HG03280 (cell line): ENCODE results near the gene ACTA1.
"Not testable (repeated sequence)": the region's sequence is repeated elsewhere in the genome, so short reads cannot be mapped to it uniquely, and the experiment has no call there.

Experiments used
- ATAC-seq: cut with Tn5 transposase; IDR thresholded peaks from one replicate; pipeline ENCODE4 v1.9.1; 2021; ENCODE audit warnings: mild to moderate bottlenecking, moderate library complexity; ENCODE audit not compliant: unreplicated experiment

The ACTA1 gene

DNA sequence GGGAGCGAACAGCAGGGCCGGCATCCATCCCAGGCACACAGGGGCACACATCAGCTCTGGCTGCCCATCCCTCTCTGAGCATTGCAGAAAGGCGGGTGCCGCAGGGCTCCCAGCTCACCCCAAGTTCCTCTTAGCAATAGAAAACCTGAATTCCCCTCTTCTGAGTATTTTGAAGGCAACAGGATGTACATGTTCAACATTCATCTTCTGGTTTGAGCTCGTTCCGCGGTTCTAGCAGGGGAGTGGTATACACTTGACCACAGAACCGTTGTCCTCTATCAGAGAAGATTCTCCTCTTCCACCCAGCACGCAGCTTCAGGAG lies 23.6 kb downstream of the ACTA1 start:
- no peak for ATAC-seq

DNA sequence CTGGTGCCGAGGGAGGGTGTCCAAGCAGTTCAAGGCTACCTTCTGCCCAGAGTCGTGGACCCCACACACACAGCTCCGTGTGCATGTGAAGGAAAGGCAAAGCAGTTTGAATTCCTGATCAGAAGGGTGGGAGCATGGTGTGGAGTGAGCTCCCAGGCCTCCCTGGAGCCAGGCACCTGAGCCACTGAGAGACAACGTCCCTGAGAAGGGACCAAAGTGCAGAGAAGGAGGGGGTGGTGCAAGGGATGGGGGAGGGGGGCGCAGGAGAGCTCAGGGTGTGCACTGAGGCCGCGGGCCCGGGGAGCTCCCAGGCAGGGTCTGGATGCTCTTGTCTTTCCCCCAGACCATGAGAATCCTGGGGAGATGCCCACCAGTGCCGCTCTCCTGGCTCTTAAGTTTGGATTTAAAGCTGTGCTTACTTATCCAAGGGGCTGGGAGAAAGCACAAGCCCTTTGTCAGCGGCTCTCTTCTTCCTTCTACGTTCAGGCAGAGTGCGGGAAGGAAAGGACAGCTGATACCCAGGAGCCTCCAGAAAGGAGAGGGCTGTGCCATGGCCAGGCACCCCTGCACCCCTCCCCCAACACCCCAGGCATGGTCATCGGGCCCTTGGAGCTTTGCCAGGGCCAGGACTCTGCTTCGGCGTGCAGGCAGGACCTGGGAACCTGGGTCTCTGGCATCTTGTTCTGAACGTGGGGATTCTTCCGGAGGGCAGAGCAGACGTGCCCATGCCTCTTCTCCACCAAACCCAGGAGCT lies 24.1 kb downstream of the ACTA1 start:
- no peak for ATAC-seq

DNA sequence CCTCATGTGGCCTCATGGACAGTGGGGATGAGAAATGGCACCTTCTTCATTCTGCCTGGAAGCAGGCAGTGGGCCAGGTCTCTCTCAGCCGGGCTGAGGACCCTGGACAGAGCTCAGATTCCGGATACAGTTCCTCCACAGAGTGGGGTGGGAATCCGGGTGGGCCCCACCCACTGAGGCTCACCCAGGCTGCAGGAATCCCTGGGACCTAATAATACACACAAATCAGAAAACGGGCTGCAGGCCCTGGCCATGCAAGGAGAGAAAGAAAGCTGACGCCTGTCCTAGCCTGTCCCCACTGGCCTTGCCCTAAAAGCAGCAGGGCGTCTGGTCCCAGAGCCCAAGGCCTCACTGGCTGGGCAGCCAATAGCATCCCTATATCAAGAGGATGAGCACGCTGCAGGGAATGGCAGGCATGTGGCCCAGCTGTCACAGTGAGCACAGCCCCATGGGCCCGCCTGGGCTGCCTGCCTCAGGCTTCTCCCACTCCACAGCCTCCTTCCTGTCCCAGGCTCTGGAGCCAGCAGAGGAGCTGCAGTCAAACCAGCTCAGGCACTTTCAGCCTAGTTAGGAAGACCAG lies 25.3 kb downstream of the ACTA1 start:
- ATAC-seq, result no peak

DNA sequence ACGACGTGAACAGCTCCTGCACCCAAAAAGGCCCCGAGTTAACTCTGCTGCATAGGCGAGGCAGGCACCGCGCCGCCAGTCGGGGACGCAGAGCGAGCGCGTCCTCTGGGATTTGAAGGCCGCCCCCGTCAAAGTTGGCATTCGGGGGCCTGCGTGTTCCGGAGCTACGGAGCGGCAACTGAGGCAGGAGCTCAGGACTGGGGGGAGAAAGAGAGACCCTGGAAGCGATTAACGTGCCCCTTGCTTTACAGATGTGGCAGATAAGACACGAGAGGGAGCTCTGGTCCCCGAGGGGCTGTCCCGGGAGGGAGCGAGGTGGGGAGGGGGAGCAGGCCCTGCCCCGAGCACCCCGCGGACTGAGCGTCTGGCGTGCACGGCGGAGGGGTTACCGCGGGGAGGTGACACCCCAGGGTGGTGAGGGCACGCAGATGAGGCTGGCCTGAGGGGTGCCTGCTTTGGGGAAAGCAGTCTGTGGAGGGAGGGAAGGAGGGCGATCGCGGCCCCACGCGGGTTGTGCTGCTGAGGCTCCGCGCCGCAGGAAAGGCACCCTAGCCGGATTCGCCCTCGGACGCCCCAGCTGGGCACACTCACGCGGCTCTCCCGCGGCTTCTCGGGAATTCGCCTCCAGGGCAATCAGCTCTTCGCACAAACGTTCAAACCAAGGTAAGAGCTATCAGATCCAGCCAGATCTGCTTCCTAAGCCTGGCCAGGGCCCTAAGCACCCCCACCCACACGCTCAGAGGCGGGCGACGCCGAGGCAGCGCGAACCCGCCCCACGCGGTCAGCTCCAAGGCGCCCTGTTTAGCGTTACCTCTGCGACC lies 26.5 kb downstream of the ACTA1 start:
- no peak for ATAC-seq

DNA sequence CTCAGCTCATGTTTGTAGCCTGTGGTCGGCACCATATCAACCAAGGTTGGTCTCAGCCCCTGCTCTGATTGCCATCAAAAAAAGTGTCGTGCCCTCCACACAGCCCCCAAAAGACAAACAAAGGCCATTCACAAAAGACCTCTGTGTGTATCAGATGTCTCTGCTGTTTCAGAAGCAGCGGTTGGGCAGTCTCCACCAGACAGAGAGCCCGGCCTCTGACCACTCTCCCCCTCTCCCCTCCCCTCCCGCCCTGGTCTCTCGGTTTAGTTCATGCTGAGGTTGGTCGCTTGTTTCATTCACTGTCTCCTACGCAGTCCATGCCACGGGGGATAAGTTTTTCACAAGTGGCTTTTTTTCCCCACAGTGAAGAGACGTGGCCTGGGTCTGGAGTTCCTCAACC lies 27.1 kb downstream of the ACTA1 start:
- ATAC-seq, result no peak

DNA sequence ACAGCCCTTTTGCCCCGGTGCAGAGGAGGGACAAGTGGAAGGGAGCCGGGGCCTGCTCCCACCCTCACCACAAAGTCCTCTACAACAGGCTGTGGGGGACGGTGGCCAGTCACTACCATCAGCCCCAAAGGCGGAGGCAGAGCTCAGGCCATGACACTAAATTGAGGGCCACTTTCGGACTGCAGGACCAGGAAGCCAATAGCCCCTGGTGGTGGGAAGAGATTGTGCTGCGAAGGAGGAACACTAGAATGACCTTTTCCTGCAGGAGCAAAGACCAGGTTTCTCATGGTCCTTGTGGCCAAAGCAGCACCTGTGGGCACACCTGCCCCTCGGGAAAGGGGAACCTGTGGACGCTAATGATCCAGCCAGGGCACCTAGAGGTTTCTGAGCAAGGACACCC lies 30.3 kb downstream of the ACTA1 start:
- ATAC-seq, result no peak

DNA sequence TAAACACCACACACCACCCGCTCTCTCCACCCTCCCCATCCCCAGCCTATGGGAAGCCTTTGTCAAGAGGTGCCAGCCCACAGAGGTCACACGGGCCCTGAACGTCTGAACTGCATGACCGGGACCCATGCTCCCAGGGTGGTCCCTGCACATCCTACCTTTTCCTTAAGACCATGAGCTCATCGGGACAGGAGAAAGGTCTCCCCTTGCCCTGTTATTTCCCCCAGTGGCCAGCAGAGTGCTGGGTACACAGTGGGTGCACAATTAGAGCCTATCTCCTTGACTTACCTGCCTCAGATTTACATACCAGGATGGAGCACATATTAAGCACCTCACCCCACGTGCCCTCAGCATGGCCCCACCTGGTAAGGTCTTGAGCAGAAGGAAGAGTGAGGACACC lies 30.9 kb downstream of the ACTA1 start:
- no peak for ATAC-seq

DNA sequence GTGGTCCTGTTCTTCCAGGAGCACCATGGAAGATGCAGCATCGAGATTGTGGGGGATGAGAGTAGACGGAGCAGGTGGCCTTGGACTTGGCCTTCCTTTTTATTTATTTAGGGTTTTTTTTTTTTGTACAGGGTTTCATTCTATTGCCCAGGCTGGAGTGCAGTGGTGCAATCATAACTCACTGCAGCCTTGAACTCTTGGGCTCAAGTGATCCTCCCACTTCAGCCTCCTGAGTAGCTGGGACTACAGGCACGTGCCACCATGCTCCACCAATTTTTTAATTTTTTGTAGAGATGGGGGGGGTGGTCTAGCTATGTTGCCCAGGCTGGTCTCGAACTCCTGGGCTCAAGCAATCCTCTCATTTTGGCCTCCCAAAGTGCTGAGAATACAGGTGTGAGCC lies 31.6 kb downstream of the ACTA1 start:
- ATAC-seq, result not testable (repeated sequence)

DNA sequence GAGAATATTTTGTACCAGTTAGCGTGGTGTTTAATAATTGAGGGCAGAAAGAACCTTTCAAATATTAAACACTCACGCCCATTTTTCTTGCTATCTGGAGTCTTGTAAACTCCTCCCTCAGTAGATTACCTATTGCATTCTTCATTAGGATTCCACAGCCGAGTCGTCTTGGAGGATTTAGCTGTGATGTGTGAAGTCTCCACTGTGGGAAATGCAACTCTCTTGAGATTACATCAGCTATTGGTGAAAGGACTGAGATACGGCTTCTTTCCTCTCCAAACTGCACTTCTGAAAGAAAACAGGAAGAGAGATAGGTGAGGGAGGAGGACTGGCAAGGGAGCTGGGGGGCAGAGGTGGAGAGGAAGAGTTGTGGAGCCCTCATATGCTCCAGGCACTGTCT lies 36.1 kb downstream of the ACTA1 start:
- ATAC-seq, result no peak

DNA sequence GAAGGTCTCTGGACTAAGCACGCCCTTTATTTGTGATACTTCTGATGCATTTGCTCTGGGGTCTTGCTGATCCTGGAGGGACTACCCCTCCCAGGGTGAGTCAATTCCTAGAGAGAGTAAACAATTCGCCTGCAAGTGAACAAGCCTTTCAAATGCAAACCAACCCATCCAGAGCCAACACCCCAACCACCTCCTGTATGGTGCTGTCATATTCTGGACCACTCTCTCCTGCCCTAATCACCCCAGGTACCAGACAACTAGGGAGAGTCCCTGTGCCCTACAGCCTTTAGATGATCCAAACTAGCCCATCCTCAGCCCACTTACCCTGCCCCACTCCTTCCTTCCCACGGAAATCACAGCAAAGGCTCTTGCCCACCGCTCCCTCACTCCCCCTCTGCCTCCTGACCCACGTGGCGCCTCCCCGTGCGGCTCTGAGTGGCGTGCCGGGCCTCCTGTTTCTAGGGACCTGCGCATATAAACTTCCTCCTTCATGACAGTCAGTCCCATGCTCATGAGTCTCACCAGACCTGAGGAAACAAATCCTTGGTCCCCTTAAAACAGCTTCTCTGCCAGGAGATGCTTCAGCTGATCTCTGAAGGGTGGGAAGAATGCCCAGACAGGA lies 37.2 kb downstream of the ACTA1 start:
- ATAC-seq, result no peak

DNA sequence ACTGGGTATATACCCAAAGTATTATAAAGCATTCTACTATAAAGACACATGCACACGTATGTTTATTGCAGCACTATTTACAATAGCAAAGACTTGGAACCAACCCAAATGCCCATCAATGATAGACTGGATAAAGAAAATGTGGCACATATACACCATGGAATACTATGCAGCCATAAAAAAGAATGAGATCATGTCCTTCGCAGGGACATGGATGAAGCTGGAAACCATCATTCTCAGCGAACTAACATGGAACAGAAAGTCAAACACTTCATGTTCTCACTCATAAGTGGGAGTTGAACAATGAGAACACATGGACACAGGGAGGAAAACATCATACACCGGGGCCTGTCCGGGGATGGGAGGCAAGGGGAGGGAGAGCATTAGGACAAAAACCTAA lies 39.4 kb downstream of the ACTA1 start:
- ATAC-seq, result not testable (repeated sequence)

DNA sequence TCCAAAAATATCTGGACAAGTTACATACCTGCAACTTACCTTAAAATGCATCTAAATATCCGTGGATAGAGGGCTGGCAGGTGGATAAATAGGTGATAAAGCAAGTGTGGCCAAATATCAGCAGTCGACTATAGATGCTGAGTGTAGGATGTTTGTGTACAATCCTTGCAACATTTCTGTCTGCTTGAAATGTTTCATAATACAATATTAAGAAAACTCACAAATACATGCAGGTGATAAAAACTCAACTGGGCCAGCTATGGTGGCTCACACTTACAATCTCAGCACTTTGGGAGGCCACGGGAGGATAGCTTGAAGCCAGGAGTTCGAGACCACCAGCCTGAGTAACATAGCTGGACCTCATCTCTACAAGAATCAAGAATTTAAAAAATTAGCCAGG lies 41.0 kb downstream of the ACTA1 start:
- no peak for ATAC-seq

DNA sequence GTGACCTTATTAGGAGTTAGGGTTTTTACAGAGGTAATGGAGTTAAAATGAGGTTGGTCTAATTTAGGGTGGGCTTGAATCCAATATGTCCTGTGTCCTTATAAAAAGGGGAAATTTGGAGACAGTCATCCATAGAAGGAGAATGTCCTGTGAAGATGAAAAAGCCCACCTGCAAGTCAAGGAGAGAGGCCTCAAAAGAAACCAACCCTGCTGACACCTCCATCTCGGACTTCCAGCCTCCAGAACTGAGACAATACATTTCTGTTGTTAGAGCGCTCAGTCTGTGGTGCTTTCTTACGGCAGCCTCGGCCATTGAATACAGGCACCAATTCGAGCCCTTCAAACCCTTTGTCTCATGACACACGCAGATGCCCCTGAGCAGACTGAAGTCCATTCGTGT lies 43.8 kb downstream of the ACTA1 start:
- ATAC-seq, result no peak

DNA sequence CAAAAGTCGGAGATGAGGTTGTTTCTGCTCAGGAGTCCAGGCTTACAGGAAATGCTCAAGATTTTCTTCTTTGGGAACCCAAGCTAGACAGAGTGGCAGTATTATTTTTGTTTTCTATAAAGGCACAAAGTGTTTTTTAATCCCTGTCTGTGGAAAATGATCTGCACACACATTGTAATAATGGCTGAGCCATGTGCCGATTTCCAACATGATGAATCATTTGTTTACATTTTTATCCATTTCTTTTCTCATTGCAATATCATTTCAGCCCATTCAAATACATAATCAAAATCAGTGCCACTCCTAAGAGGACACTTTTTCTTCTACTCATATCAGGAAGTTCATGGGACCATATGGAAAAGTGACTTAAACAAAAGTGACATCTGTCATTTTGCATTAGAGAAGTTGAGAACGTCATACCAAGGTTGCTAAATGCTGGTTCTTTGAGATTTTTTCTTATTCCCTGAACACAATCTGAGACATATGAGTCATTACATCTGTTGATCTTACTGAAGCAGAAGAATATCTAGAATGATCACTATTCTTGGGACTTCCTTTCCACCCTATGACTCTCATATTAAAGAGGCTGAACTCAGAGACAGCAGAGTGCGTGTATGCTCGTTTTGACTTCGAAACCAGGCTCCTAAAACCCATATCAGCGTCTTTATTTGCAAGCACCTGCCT lies 44.9 kb downstream of the ACTA1 start:
- no peak for ATAC-seq

DNA sequence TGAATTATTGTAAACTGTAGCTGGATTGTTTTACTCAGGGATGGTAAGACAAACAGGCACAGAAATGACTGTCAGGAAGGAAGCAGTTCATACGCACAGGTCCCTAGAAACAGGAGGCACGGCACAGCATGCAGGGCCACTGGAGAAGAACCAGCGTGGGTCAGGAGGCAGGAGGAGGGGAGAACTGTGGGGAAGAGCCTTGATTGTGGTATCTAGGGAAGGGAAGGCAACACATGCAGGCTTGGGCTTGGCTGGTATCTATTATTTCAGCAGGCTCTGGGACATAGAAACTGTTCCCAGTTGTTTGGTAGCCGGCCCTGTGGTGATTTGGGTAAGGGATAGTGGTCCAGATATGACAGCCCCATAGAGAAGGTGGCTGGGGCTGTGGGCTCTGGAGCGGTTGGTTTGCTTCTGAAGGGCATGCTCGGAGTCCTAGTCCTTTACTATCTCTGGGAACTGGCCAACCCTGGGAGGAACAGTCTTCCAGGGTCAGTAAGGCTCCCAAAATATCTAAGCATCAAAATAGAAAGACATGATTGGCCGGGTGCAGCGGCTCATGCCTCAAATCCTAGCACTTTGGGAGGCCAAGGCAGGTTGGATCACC lies 47.9 kb downstream of the ACTA1 start:
- no peak for ATAC-seq

DNA sequence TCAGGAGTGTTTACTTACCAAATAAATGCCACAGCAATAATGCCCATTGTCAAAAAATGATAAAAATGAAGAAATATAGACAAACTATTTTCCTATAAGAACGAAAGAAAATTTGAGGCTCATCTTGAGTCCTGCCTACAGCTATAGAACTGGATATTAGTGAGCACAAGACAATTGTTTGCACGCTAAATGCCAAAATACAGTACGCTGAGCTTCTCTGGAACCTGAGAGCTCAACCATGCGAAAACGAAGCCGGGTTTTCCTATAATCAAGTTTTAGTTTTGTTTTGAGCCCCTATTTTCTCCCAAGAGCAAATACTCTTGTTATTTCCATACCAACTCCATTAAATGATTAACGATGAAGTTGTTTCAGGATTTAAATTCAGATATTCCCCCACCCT lies 49.1 kb downstream of the ACTA1 start:
- no peak for ATAC-seq

DNA sequence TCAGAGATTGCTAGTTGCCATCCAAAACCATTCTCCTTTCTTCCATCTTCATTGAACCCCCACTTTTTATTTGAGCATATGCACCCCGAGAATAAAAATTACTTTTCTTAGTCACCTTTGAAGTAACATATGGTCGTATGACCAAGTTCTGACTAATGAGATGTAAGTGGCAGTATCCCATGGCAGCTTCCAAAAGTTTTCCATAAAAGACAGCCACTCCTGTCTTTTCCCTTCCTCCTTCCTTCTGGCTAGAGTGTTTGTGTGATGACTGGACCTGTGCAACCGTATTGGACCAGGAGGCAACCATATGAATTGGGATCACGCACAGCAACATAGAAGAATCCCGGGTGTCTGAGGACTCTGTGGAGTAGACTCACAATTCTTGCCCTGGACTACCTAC lies 49.9 kb downstream of the ACTA1 start:
- ATAC-seq, result no peak

DNA sequence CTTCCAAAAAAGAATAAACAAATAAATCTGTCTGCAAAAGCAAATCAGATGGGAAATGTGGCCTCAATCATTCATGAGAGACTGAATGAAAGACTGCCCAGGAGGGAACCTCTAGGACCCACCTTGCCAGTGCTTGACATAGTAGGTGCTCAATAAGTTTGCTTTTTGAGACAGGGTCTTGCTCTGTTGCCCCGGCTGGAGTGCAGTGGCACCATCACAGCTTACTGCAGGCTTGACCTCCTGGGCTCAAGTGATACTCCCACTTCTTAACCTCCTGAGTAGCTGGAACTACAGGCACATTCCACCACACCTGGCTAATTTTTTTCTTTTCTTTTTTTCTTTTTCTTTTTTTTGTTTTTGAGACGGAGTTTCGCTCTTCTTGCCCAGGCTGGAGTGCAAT lies 50.7 kb downstream of the ACTA1 start:
- ATAC-seq, result no peak
